HepG2 (cell line): Measurements from ENCODE around the gene NKAIN2. TPM values are rescaled to one million over a fixed set of nuclear protein-coding genes. Genes with fewer than 3 reads are reported as not detected.

ENCODE experiments used
- ATAC-seq: fragments of 200-7000 bp; cut with Tn5 transposase; 3 replicates; pipeline ENCODE4 v1.9.1; 2020; ENCODE audit warnings: mild to moderate bottlenecking, moderate library complexity
- BruUV-seq: library from RNA; stranded (reverse); fragments of 400-500 nt; replicated peaks from 2 replicates; lab custom pipeline; 2021; lab: Mats Ljungman, UMichigan
- CTCF ChIA-PET: fragments of 300-600 bp; formaldehyde crosslinking; extraction: SDS; loops from one replicate; lab custom pipeline; 2021; ENCODE audit warnings: low total read pairs, inconsistent platforms, low intra/inter-chr PET ratio; lab: Yijun Ruan, JAX
- POLR2A ChIA-PET: fragments of 350-600 bp; sonication (Branson Sonifier 250); formaldehyde crosslinking; loops from one replicate; lab custom pipeline; 2020; ENCODE audit warnings: antibody characterized with exemption, inconsistent platforms; lab: Yijun Ruan, JAX
- DNase-seq: peaks from one replicate; pipeline ENCODE4 v3.0.0-alpha.2; 2015; ENCODE audit warnings: low spot score
- FAIRE-seq: peaks from 3 replicates; lab custom pipeline; 2011; peaks lifted over from hg19 to GRCh38; lab: Jason Lieb, UNC
- H2AFZ ChIP-seq: one replicate; pipeline ENCODE4 v1.6.1; 2011; ENCODE audit warnings: low read length, inconsistent platforms
- H3K27ac ChIP-seq: fragments of 300-600 bp; 3 replicates; pipeline ENCODE4 v1.8.0; 2011; ENCODE audit warnings: mixed run types, mild to moderate bottlenecking, mixed read lengths, low read length, inconsistent platforms; ENCODE audit not compliant: insufficient read depth; ENCODE audit errors: extremely low read length
- H3K27me3 ChIP-seq, 2 experiments: fragments of 200-600 bp in 1 of 2; 2 replicates in 1 of 2; 3 replicates in 1 of 2; pipeline versions ENCODE4 v1.6.0 to v1.8.0; 2011; ENCODE audit warnings: low read length in 2 of 2, mild to moderate bottlenecking in 2 of 2, moderate library complexity in 2 of 2, inconsistent platforms in 1 of 2; ENCODE audit not compliant: insufficient read depth in 2 of 2, control insufficient read depth in 1 of 2
- H3K36me3 ChIP-seq, 2 experiments: fragments of 200-600 bp in 1 of 2; replicated peaks in 1 of 2; 2 replicates in 1 of 2; 3 replicates in 1 of 2; pipeline versions ENCODE4 v1.5.1 to v1.8.0; 2011; ENCODE audit warnings: low read length in 2 of 2, inconsistent platforms in 1 of 2; ENCODE audit not compliant: insufficient read depth in 2 of 2, control insufficient read depth in 1 of 2
- H3K4me1 ChIP-seq: 2 replicates; pipeline ENCODE4 v1.5.1; 2012; ENCODE audit warnings: low read length, inconsistent platforms; ENCODE audit not compliant: insufficient read depth
- H3K4me2 ChIP-seq: 2 replicates; pipeline ENCODE4 v1.6.0; 2011; ENCODE audit warnings: low read depth, low read length, inconsistent platforms
- H3K4me3 ChIP-seq, 3 experiments: fragments of 200-600 bp in 1 of 3; sonication (generic), shearing (Covaris generic) in 1 of 3; replicated peaks in 1 of 3; 2 replicates each; pipeline ENCODE4 v1.5.1; 2011 to 2016; ENCODE audit warnings: low read length in 3 of 3, inconsistent platforms in 2 of 3, low read depth in 2 of 3, mild to moderate bottlenecking in 2 of 3, control low read depth in 1 of 3, mixed read lengths in 1 of 3; ENCODE audit not compliant: insufficient read depth in 1 of 3
- H3K79me2 ChIP-seq: one replicate; pipeline ENCODE4 v1.6.1; 2011; ENCODE audit warnings: low read length, inconsistent platforms; ENCODE audit not compliant: insufficient read depth
- H3K9ac ChIP-seq: 2 replicates; pipeline ENCODE4 v1.6.0; 2011; ENCODE audit warnings: mild to moderate bottlenecking, low read depth, low read length, inconsistent platforms; ENCODE audit not compliant: insufficient read depth
- H3K9me3 ChIP-seq: 2 replicates; pipeline ENCODE4 v1.5.1; 2012; ENCODE audit warnings: mild to moderate bottlenecking, low read length
- H4K20me1 ChIP-seq: 2 replicates; pipeline ENCODE4 v1.6.0; 2011; ENCODE audit warnings: inconsistent platforms, mild to moderate bottlenecking, low read length, moderate library complexity; ENCODE audit not compliant: insufficient read depth
- CENPX ChIP-seq: sonication (generic); formaldehyde crosslinking; IDR thresholded peaks from 2 replicates; pipeline ENCODE4 v1.9.0; 2021; ENCODE audit warnings: mild to moderate bottlenecking, missing genetic modification reagents, moderate library complexity
- GATAD1 ChIP-seq: IDR thresholded peaks from 2 replicates; pipeline ENCODE4 v1.6.1; 2016; ENCODE audit warnings: missing genetic modification reagents, missing compliant biosample characterization
- HCFC1 ChIP-seq: fragments of 150-350 bp; IDR thresholded peaks from 2 replicates; pipeline ENCODE4 v1.6.1; 2014; ENCODE audit warnings: low read depth, low read length
- HMGA1 ChIP-seq: sonication (generic); formaldehyde crosslinking; conservative IDR thresholded peaks from 2 replicates; pipeline ENCODE4 v1.4.0; 2020; ENCODE audit warnings: missing genetic modification reagents
- MAFF ChIP-seq: IDR thresholded peaks from 2 replicates; pipeline ENCODE4 v1.6.1; 2011; ENCODE audit warnings: low read depth, low read length, improper control_type of control experiment
- MAFK ChIP-seq, 2 experiments: IDR thresholded peaks in 1 of 2; conservative IDR thresholded peaks in 1 of 2; 2 replicates each; pipeline ENCODE4 v1.6.1; 2011; ENCODE audit warnings: improper control_type of control experiment in 2 of 2, low read length in 2 of 2
- MBNL3 ChIP-seq: fragments of 250-450 bp; sonication (Bioruptor Pico); conservative IDR thresholded peaks from 2 replicates; pipeline ENCODE4 v1.8.0; 2022; ENCODE audit warnings: mild to moderate bottlenecking, inconsistent platforms
- PHB2 ChIP-seq: fragments of 450-650 bp; IDR thresholded peaks from 2 replicates; pipeline ENCODE4 v1.6.1; 2018; ENCODE audit not compliant: partially characterized antibody
- PLRG1 ChIP-seq: fragments of 450-650 bp; conservative IDR thresholded peaks from 2 replicates; pipeline ENCODE4 v1.6.1; 2016
- SP140L ChIP-seq: sonication (generic); formaldehyde crosslinking; IDR thresholded peaks from 2 replicates; pipeline ENCODE4 v1.4.0; 2020; ENCODE audit warnings: missing genetic modification reagents, borderline replicate concordance
- SP5 ChIP-seq: IDR thresholded peaks from 2 replicates; pipeline ENCODE4 v1.6.1; 2016; ENCODE audit warnings: low read depth, borderline replicate concordance
- TOE1 ChIP-seq: sonication (generic); formaldehyde crosslinking; IDR thresholded peaks from 2 replicates; pipeline ENCODE4 v1.4.0; 2020; ENCODE audit warnings: mild to moderate bottlenecking, missing genetic modification reagents
- ZFX ChIP-seq: sonication (generic); formaldehyde crosslinking; IDR thresholded peaks from 2 replicates; pipeline ENCODE4 v1.4.0; 2020; ENCODE audit warnings: mild to moderate bottlenecking, low read depth, missing genetic modification reagents, moderate library complexity
- ZNF530 ChIP-seq: sonication (generic); formaldehyde crosslinking; IDR thresholded peaks from 2 replicates; pipeline ENCODE4 v1.5.0; 2020; ENCODE audit warnings: low read depth, mild to moderate bottlenecking, missing genetic modification reagents
- in situ Hi-C: cut with HindIII; loops from 2 replicates; pipeline ENCODE4 v1.10.0; 2017; ENCODE audit warnings: low pct_unique_long_range_greater_than_20kb; ENCODE audit not compliant: extremely low pct_ligation_motif_present
- intact Hi-C: fragments of 100-400 bp; cut with micrococcal nuclease; formaldehyde crosslinking; loops from one replicate; pipeline ENCODE4 v1.10.0; 2022; ENCODE audit not compliant: unreplicated experiment
- polyA plus RNA-seq, 8 experiments: library from polyadenylated mRNA; depleted of rRNA in 3 of 8; stranded (reverse) in 7 of 8; unstranded in 1 of 8; fragments of >200 nt; fragmentation: Illumina TruSeq in 4 of 8; extraction: Trizol in 4 of 8; gene quantifications; 2 replicates each; pipeline versions ENCODE4 v1.2.1 to v1.2.3, GENCODE V29; 2011 to 2016; ENCODE audit warnings: low read depth in 4 of 8, missing spikeins in 1 of 8, mixed read lengths in 1 of 8; ENCODE audit not compliant: insufficient read depth in 1 of 8
- total RNA-seq, 5 experiments: library from RNA; depleted of rRNA; stranded (reverse); fragments of >200 nt; fragmentation: Illumina TruSeq; extraction: Trizol; gene quantifications; 2 replicates each; pipeline ENCODE4 v1.2.3, GENCODE V29; 2016; ENCODE audit warnings: low read depth in 1 of 5
- TF ChIP-seq, protein P1 (sequence below): sonication (generic); formaldehyde crosslinking; IDR thresholded peaks from 2 replicates; pipeline ENCODE4 v1.4.0; 2020; ENCODE audit warnings: mild to moderate bottlenecking, missing genetic modification reagents
- TF ChIP-seq, protein P2 (sequence below): IDR thresholded peaks from 2 replicates; pipeline ENCODE4 v1.6.1; 2018; ENCODE audit warnings: missing genetic modification reagents, mild to moderate bottlenecking, missing compliant biosample characterization
- TF ChIP-seq, protein P3 (sequence below): sonication (generic); formaldehyde crosslinking; IDR thresholded peaks from 2 replicates; pipeline ENCODE4 v1.8.0; 2023; ENCODE audit warnings: mild to moderate bottlenecking, missing genetic modification reagents
- TF ChIP-seq, protein P4 (sequence below): sonication (generic); formaldehyde crosslinking; IDR thresholded peaks from 2 replicates; pipeline ENCODE4 v1.5.0; 2020; ENCODE audit warnings: mild to moderate bottlenecking, missing genetic modification reagents, moderate library complexity

NKAIN2 gene
- total and polyA plus RNA-seq, 2 of the 13 experiments (the other 11 are each of a cell fraction or from before 2014, with no cell fraction given), result not detected

DNA sequence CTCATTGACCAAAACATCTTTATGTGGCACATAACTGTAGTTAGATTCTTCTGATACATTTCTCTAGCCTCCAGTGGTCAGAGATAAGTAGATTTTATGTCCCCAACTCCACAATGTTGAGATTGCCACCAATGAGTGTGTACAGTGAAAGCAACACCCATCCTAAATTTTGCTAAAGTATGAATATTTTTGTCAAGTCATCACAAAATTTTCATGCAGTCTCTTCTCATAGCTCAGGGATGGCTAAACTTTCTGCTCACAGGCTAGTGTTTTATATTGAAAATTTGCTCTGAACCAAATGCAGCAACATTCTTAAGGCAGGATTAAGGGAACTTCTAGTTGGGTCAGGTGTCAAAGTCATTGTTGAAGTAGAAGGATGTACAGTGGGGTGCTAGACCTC is 203.6 kb downstream of the NKAIN2 start:
- DNase-seq (no peak), ATAC-seq (no peak), FAIRE-seq (no peak)
- no peak for TF ChIP-seq ZNF530 (CRISPR knock-in tag)
- peak; percentile 98 for TF ChIP-seq MAFF
- TF ChIP-seq CENPX (CRISPR knock-in tag), result no peak
- TF ChIP-seq MBNL3 (CRISPR knock-in tag), result no peak
- TF ChIP-seq, protein P1, sequence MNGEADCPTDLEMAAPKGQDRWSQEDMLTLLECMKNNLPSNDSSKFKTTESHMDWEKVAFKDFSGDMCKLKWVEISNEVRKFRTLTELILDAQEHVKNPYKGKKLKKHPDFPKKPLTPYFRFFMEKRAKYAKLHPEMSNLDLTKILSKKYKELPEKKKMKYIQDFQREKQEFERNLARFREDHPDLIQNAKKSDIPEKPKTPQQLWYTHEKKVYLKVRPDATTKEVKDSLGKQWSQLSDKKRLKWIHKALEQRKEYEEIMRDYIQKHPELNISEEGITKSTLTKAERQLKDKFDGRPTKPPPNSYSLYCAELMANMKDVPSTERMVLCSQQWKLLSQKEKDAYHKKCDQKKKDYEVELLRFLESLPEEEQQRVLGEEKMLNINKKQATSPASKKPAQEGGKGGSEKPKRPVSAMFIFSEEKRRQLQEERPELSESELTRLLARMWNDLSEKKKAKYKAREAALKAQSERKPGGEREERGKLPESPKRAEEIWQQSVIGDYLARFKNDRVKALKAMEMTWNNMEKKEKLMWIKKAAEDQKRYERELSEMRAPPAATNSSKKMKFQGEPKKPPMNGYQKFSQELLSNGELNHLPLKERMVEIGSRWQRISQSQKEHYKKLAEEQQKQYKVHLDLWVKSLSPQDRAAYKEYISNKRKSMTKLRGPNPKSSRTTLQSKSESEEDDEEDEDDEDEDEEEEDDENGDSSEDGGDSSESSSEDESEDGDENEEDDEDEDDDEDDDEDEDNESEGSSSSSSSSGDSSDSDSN (CRISPR knock-in tag), result no peak
- TF ChIP-seq MAFK (conservative IDR thresholded peaks at IDR 0.05 in 1 of 2, IDR thresholded peaks at IDR 0.05 in 1 of 2; ENCODE audit: low read length in 2 of 2), result peak; percentile 97 to 98
- TF ChIP-seq, protein P2, sequence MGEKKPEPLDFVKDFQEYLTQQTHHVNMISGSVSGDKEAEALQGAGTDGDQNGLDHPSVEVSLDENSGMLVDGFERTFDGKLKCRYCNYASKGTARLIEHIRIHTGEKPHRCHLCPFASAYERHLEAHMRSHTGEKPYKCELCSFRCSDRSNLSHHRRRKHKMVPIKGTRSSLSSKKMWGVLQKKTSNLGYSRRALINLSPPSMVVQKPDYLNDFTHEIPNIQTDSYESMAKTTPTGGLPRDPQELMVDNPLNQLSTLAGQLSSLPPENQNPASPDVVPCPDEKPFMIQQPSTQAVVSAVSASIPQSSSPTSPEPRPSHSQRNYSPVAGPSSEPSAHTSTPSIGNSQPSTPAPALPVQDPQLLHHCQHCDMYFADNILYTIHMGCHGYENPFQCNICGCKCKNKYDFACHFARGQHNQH (CRISPR knock-in tag), result no peak
- no peak for TF ChIP-seq SP5 (CRISPR knock-in tag)
- TF ChIP-seq PLRG1, result no peak
- TF ChIP-seq GATAD1, result no peak
- TF ChIP-seq, protein P3, sequence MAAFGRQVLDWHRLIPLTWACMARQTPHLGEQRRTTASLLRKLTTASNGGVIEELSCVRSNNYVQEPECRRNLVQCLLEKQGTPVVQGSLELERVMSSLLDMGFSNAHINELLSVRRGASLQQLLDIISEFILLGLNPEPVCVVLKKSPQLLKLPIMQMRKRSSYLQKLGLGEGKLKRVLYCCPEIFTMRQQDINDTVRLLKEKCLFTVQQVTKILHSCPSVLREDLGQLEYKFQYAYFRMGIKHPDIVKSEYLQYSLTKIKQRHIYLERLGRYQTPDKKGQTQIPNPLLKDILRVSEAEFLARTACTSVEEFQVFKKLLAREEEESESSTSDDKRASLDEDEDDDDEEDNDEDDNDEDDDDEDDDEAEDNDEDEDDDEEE (CRISPR knock-in tag), result no peak
- TF ChIP-seq HMGA1 (CRISPR knock-in tag), result no peak
- TF ChIP-seq PHB2, result no peak
- no peak for TF ChIP-seq ZFX (CRISPR knock-in tag)
- no peak for TF ChIP-seq HCFC1
- TF ChIP-seq, protein P4, sequence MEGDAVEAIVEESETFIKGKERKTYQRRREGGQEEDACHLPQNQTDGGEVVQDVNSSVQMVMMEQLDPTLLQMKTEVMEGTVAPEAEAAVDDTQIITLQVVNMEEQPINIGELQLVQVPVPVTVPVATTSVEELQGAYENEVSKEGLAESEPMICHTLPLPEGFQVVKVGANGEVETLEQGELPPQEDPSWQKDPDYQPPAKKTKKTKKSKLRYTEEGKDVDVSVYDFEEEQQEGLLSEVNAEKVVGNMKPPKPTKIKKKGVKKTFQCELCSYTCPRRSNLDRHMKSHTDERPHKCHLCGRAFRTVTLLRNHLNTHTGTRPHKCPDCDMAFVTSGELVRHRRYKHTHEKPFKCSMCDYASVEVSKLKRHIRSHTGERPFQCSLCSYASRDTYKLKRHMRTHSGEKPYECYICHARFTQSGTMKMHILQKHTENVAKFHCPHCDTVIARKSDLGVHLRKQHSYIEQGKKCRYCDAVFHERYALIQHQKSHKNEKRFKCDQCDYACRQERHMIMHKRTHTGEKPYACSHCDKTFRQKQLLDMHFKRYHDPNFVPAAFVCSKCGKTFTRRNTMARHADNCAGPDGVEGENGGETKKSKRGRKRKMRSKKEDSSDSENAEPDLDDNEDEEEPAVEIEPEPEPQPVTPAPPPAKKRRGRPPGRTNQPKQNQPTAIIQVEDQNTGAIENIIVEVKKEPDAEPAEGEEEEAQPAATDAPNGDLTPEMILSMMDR (CRISPR knock-in tag), result no peak
- TF ChIP-seq SP140L (CRISPR knock-in tag), result no peak
- no peak for TF ChIP-seq TOE1 (CRISPR knock-in tag)
- H3K4me1 ChIP-seq, result peaks cover 14% of the 10 kb centered on the region
- no peak overlapping the region for H3K4me3 ChIP-seq
- no peak overlapping the region for H3K4me2 ChIP-seq
- H3K27ac ChIP-seq, result no peak overlapping the region
- no peaks in the 10 kb centered on the region for H3K36me3 ChIP-seq
- no TSS peak for BruUV-seq
- no peaks in the 10 kb centered on the region for H3K27me3 ChIP-seq
- no peaks in the 10 kb centered on the region for H4K20me1 ChIP-seq
- ChIA-PET POLR2A (no interaction called here), CTCF (no interaction called here)
- intact Hi-C loops, result no loop called here
- no peaks in the 10 kb centered on the region for H3K9me3 ChIP-seq
- in situ Hi-C loops, result no loop called here
- no peak overlapping the region for H3K9ac ChIP-seq
- no peak overlapping the region for H2AFZ ChIP-seq
- no peaks in the 10 kb centered on the region for H3K79me2 ChIP-seq
